Measurements from ENCODE around the gene NDRG2.
A peak's percentile ranks its signal among the peaks of the same experiment; 100 is the strongest.
"Not testable (repeated sequence)": the region's sequence is repeated elsewhere in the genome, so short reads cannot be mapped to it uniquely, and the experiment has no call there.

The NDRG2 gene

GRCh38 chr14:21033133-21033698, 8.4 kb upstream of the NDRG2 start:
- no peak for DNase-seq

- no peak for DNase-seq
Measured at GRCh38 chr14:21032326-21033132, 7.7 kb upstream of the NDRG2 start.

- DNase-seq: no peak
Measured at GRCh38 chr14:21030531-21030930, 5.7 kb upstream of the NDRG2 start.

- DNase-seq: no peak
Measured at GRCh38 chr14:21029917-21030316, 5.1 kb upstream of the NDRG2 start, which contains the start of gene TPPP2. TPPP2 (plus strand) TSS chr14:21030217; CDS start chr14:21030582, 365 bp downstream.

GRCh38 chr14:21026988-21027315, 2.1 kb upstream of the NDRG2 start:
- no peak for DNase-seq

- no peak for DNase-seq
Measured at GRCh38 chr14:21026274-21026987, 1.6 kb upstream of the NDRG2 start.

GRCh38 chr14:21025371-21026273, 761 bp upstream of the NDRG2 start:
- peak in 2 of 3 experiments; percentile 43 to 53 for DNase-seq

- DNase-seq: peak in 1 of 3 experiments; percentile 23
Measured at GRCh38 chr14:21023817-21024584, 860 bp downstream of the NDRG2 start.

GRCh38 chr14:21023174-21023573, 1.7 kb downstream of the NDRG2 start:
- DNase-seq: no peak

GRCh38 chr14:21022686-21023085, 2.2 kb downstream of the NDRG2 start:
- no peak for DNase-seq

- DNase-seq: no peak
Measured at GRCh38 chr14:21020977-21021545, 3.8 kb downstream of the NDRG2 start.

- no peak for DNase-seq
Measured at GRCh38 chr14:21019366-21019765, 5.5 kb downstream of the NDRG2 start.

GRCh38 chr14:21018781-21019180, 6.1 kb downstream of the NDRG2 start:
- DNase-seq: no peak

GRCh38 chr14:21018286-21018685, 6.6 kb downstream of the NDRG2 start:
- no peak for DNase-seq

GRCh38 chr14:21017528-21018245, 7.2 kb downstream of the NDRG2 start:
- DNase-seq: no peak

GRCh38 chr14:21016413-21017190, 8.3 kb downstream of the NDRG2 start:
- DNase-seq: no peak

- no peak for DNase-seq
Measured at GRCh38 chr14:21015312-21015711, 9.5 kb downstream of the NDRG2 start.

GRCh38 chr14:21014761-21015190, 10.1 kb downstream of the NDRG2 start:
- DNase-seq: peak; percentile 73 to 95 (median 92)

- no peak for DNase-seq
Measured at GRCh38 chr14:21011136-21011535, 13.7 kb downstream of the NDRG2 start.

- not testable (repeated sequence) for DNase-seq
Measured at GRCh38 chr14:21009721-21010120, 15.1 kb downstream of the NDRG2 start.
